DND-41 (cell line): ENCODE data around the gene SOS2.

Experiments used
- EZH2 ChIP-seq: IDR thresholded peaks from 3 replicates; pipeline ENCODE4 v1.6.1; 2012; ENCODE audit warnings: borderline replicate concordance, low read depth, mild to moderate bottlenecking, moderate library complexity, low read length, inconsistent platforms; ENCODE audit not compliant: severe bottlenecking
- TF ChIP-seq, protein P1 (sequence below): IDR thresholded peaks from 2 replicates; pipeline ENCODE4 v1.5.1; 2012; ENCODE audit warnings: borderline replicate concordance, low read length, moderate library complexity, mild to moderate bottlenecking; ENCODE audit not compliant: poor library complexity, severe bottlenecking; ENCODE audit errors: extremely low read depth

DNA sequence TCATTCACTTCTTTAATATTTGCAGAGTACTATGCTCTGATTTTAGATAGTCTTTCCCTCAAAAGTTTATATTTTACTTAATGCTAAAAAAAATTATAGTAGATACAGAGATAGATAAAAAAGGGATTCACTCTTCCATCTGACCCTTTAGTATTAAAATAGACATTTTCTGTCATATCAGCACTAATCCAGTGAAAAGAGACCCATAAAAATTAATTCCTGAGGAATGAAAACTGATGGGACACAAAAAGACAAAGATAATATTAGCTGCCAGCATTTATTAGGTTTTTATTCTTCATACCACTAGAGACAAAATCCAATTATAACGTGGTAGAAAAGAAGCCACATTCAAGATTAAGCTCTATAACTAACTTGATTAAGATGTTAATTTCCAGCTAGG, 45.3 kb downstream of the SOS2 start:
- TF ChIP-seq, protein P1, sequence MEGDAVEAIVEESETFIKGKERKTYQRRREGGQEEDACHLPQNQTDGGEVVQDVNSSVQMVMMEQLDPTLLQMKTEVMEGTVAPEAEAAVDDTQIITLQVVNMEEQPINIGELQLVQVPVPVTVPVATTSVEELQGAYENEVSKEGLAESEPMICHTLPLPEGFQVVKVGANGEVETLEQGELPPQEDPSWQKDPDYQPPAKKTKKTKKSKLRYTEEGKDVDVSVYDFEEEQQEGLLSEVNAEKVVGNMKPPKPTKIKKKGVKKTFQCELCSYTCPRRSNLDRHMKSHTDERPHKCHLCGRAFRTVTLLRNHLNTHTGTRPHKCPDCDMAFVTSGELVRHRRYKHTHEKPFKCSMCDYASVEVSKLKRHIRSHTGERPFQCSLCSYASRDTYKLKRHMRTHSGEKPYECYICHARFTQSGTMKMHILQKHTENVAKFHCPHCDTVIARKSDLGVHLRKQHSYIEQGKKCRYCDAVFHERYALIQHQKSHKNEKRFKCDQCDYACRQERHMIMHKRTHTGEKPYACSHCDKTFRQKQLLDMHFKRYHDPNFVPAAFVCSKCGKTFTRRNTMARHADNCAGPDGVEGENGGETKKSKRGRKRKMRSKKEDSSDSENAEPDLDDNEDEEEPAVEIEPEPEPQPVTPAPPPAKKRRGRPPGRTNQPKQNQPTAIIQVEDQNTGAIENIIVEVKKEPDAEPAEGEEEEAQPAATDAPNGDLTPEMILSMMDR: no peak
- no peak for TF ChIP-seq EZH2
